ENCODE data around the gene MSI1.

Gene MSI1

DNA sequence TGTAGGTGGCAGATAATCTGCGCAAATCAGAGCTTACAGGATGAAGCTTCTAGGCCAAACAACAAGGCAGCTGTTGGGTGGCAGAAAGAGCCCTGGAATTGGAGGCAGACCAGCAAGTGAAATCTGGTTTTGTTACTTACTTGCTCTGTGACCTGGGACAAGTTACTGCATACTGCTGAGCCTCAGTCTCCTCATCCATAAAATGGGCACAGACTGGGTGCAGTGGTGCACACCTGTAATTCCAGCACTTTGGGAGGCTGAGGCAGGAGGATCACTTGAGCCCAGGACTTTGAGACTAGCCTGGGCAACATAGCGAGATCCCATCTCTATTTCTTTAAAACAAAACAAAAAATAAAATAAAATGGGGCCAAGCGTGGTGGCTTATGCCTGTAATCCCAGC lies 37.6 kb upstream of the MSI1 start:
- in situ Hi-C loops (cut with HindIII; ENCODE audit: low sequenced_read_pairs) = no loop called here
- no peak for DNase-seq (ENCODE audit: low read depth)
- H3K4me3 ChIP-seq (ENCODE audit: low read depth, low read length) = no peak overlapping the region
- TF ChIP-seq CTCF (IDR thresholded peaks at IDR 0.05; ENCODE audit: low read depth, low read length, missing control alignments) = no peak

GRCh38 chr12:120406069-120406468 lies 37.1 kb upstream of the MSI1 start:
- H3K4me3 ChIP-seq (ENCODE audit: low read depth, low read length) = no peak overlapping the region
- in situ Hi-C loops (cut with HindIII; ENCODE audit: low sequenced_read_pairs) = no loop called here
- DNase-seq (ENCODE audit: low read depth) = no peak
- no peak for TF ChIP-seq CTCF (IDR thresholded peaks at IDR 0.05; ENCODE audit: low read depth, low read length, missing control alignments)

DNA sequence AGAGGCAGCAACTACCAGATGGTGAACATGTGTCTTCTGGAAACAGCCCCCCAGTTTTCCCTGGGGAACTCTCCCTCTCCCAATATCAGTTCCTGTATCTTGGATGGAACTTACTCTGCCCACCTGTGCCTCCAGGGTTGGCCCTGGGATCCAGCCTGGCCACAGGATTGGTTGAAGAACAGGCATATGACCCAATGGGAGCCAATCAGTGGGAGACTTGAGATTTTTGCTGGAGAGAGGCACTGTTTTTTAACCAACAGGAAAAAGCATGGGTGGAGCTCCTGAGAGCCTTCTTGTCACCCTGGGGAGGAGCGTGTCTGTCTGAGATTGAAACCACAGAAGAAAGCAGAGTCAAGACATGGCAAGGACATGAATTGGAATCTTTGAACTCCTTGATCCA lies 35.3 kb upstream of the MSI1 start:
- in situ Hi-C loops (cut with HindIII; ENCODE audit: low sequenced_read_pairs) = no loop called here
- TF ChIP-seq CTCF (IDR thresholded peaks at IDR 0.05; ENCODE audit: low read depth, low read length, missing control alignments) = no peak
- DNase-seq (ENCODE audit: low read depth) = no peak
- H3K4me3 ChIP-seq (ENCODE audit: low read depth, low read length) = no peak overlapping the region

DNA sequence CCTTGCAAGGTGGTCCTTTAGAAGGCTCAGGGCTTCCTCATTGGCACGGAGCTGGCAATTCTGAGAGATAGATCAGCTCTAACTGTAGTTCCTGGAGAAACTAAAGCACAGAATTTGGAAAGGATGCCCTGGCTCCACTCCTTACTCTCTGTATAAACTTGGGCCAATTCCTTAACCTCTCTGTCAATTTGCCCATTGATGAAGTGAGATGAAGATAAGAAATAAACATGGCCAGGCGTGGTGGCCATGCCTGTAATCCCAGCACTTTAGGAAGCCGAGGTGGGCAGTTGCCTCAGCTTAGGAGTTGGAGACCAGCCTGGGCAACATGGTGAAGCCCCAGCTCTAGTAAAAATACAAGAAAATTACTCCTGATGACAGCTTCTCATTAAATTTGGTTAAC lies 34.9 kb upstream of the MSI1 start:
- no peak overlapping the region for H3K4me3 ChIP-seq (ENCODE audit: low read depth, low read length)
- no peak for DNase-seq (ENCODE audit: low read depth)
- in situ Hi-C loops (cut with HindIII; ENCODE audit: low sequenced_read_pairs) = no loop called here
- TF ChIP-seq CTCF (IDR thresholded peaks at IDR 0.05; ENCODE audit: low read depth, low read length, missing control alignments) = no peak

DNA sequence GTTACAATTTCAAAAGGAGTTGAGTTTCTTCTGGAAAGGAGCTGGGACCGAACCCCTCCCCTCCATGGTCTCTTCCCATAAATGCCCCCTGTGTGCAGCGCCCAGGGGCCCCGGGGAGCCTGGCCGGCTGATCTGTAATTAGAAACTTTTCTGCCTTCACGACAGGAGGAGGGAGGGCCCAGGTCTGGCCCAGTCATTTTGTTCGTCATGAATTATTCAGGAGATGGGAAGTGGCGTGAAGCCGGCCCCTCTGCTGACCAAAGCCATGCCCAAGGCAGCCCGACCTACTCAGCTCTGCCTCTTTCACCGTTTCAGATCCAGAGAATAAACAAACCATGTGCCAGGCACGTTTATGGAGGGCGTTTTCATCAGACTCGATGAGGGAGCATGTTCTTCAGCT lies 33.3 kb upstream of the MSI1 start:
- no peak overlapping the region for H3K4me3 ChIP-seq (ENCODE audit: low read depth, low read length)
- no peak for DNase-seq (ENCODE audit: low read depth)
- in situ Hi-C loops (cut with HindIII; ENCODE audit: low sequenced_read_pairs) = no loop called here
- TF ChIP-seq CTCF (IDR thresholded peaks at IDR 0.05; ENCODE audit: low read depth, low read length, missing control alignments) = no peak

- peak; percentile 8 for DNase-seq (ENCODE audit: low read depth)
- in situ Hi-C loops (cut with HindIII; ENCODE audit: low sequenced_read_pairs) = no loop called here
- H3K4me3 ChIP-seq (ENCODE audit: low read depth, low read length) = no peak overlapping the region
- TF ChIP-seq CTCF (IDR thresholded peaks at IDR 0.05; ENCODE audit: low read depth, low read length, missing control alignments) = no peak
Measured at GRCh38 chr12:120399531-120399930, 30.6 kb upstream of the MSI1 start.
